ENCODE measurements around the gene DDX42. TPM values are rescaled to one million over a fixed set of nuclear protein-coding genes. Genes with fewer than 3 reads are reported as not detected.

Gene DDX42
- total and polyA plus RNA-seq, 2 of the 13 experiments (the other 11 are each of a cell fraction or from before 2014, with no cell fraction given) = 87.2 to 92.9 TPM

GRCh38 chr17:63827002-63827800 lies 53.2 kb downstream of the DDX42 start, which contains the start of the genes FTSJ3 and PSMC5 (continued):
- no peak for TF ChIP-seq KLF16 (CRISPR knock-in tag; IDR thresholded peaks at IDR 0.05)
- peak; percentile 70; the same call in 1 of the 2 replicates for TF ChIP-seq CREBL2 (CRISPR knock-in tag; IDR thresholded peaks at IDR 0.05; ENCODE audit: borderline replicate concordance)
- TF ChIP-seq, protein P1, sequence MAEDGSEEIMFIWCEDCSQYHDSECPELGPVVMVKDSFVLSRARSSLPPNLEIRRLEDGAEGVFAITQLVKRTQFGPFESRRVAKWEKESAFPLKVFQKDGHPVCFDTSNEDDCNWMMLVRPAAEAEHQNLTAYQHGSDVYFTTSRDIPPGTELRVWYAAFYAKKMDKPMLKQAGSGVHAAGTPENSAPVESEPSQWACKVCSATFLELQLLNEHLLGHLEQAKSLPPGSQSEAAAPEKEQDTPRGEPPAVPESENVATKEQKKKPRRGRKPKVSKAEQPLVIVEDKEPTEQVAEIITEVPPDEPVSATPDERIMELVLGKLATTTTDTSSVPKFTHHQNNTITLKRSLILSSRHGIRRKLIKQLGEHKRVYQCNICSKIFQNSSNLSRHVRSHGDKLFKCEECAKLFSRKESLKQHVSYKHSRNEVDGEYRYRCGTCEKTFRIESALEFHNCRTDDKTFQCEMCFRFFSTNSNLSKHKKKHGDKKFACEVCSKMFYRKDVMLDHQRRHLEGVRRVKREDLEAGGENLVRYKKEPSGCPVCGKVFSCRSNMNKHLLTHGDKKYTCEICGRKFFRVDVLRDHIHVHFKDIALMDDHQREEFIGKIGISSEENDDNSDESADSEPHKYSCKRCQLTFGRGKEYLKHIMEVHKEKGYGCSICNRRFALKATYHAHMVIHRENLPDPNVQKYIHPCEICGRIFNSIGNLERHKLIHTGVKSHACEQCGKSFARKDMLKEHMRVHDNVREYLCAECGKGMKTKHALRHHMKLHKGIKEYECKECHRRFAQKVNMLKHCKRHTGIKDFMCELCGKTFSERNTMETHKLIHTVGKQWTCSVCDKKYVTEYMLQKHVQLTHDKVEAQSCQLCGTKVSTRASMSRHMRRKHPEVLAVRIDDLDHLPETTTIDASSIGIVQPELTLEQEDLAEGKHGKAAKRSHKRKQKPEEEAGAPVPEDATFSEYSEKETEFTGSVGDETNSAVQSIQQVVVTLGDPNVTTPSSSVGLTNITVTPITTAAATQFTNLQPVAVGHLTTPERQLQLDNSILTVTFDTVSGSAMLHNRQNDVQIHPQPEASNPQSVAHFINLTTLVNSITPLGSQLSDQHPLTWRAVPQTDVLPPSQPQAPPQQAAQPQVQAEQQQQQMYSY (CRISPR knock-in tag; IDR thresholded peaks at IDR 0.05) = peak; percentile 89
- TF ChIP-seq ATAD3A (CRISPR knock-in tag; IDR thresholded peaks at IDR 0.05) = 0 out of 2 replicates have a peak, but pooled peaks have one; percentile 49
- no peak for TF ChIP-seq SRSF4 (IDR thresholded peaks at IDR 0.05; ENCODE audit: low read depth, low read length, poor library complexity, severe bottlenecking)
- TF ChIP-seq RBFOX2 (IDR thresholded peaks at IDR 0.05; ENCODE audit: low read depth, low read length) = peak; percentile 95
- no peak for TF ChIP-seq ZNF672 (CRISPR knock-in tag; IDR thresholded peaks at IDR 0.05)
- TF ChIP-seq MXD4 (CRISPR knock-in tag; IDR thresholded peaks at IDR 0.05) = peak; percentile 86
- TF ChIP-seq ZMYM2 (CRISPR knock-in tag; IDR thresholded peaks at IDR 0.05) = no peak
- TF ChIP-seq, protein P2, sequence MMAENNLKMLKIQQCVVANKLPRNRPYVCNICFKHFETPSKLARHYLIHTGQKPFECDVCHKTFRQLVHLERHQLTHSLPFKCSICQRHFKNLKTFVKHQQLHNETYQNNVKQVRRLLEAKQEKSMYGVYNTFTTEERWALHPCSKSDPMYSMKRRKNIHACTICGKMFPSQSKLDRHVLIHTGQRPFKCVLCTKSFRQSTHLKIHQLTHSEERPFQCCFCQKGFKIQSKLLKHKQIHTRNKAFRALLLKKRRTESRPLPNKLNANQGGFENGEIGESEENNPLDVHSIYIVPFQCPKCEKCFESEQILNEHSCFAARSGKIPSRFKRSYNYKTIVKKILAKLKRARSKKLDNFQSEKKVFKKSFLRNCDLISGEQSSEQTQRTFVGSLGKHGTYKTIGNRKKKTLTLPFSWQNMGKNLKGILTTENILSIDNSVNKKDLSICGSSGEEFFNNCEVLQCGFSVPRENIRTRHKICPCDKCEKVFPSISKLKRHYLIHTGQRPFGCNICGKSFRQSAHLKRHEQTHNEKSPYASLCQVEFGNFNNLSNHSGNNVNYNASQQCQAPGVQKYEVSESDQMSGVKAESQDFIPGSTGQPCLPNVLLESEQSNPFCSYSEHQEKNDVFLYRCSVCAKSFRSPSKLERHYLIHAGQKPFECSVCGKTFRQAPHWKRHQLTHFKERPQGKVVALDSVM (CRISPR knock-in tag; IDR thresholded peaks at IDR 0.05) = no peak
- peak; percentile 60 for TF ChIP-seq ZNF263 (CRISPR knock-in tag; IDR thresholded peaks at IDR 0.05)
- peak; percentile 88; the same call in 1 of the 2 replicates for TF ChIP-seq SALL1 (CRISPR knock-in tag; IDR thresholded peaks at IDR 0.05)
- no peak for TF ChIP-seq KIAA2018 (CRISPR knock-in tag; IDR thresholded peaks at IDR 0.05; ENCODE audit: borderline replicate concordance)
- peak; percentile 54; the same call in 1 of the 2 replicates for TF ChIP-seq ZNF569 (CRISPR knock-in tag; IDR thresholded peaks at IDR 0.05; ENCODE audit: borderline replicate concordance)
